ENCODE measurements around the gene IER5L.
"Not testable (repeated sequence)": the region's sequence is repeated elsewhere in the genome, so short reads cannot be mapped to it uniquely, and the experiment has no call there.

Gene IER5L

DNA sequence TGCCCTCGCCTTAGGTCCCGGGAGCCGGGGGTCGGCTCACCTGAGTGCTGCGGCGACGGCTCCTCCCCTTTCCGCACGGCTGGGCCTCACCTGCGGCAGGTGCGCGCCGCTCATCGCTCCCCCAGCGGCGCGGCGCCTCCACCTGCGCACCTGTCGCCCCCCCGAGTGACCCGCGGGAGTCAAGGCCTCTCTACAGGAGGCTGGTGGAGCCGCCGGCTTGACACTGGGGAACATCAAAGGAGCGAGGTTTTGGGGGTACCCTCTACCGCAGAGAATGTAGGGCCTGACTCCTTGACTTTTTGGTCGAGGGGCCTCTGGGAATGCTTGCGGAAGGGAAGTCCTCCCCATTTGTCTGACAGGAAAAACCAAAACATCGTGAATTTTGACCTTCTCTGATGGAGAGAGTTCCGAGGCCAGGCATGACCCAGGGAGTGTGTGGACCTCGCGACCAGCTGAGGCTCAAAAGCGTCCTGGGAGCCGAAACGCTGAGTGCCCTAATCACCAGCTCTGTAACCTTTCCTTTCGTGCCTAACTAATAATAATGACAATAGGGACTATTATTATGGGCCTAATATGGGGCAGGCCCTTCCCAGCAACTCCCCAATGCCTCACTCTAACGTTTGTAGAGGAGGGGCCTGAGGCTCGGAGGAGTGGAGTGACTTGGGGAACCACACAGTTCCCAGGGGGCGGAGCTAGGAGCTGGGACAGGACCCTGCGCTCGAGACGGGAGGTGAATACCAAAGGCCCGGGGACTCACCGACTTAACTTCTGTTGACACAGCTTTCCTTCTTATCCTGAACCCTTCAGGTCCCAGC lies 714 bp upstream of the IER5L start:
- DNase-seq: no peak

- DNase-seq: no peak
Observed at GRCh38 chr9:129177443-129177790, 644 bp downstream of the IER5L start.

DNA sequence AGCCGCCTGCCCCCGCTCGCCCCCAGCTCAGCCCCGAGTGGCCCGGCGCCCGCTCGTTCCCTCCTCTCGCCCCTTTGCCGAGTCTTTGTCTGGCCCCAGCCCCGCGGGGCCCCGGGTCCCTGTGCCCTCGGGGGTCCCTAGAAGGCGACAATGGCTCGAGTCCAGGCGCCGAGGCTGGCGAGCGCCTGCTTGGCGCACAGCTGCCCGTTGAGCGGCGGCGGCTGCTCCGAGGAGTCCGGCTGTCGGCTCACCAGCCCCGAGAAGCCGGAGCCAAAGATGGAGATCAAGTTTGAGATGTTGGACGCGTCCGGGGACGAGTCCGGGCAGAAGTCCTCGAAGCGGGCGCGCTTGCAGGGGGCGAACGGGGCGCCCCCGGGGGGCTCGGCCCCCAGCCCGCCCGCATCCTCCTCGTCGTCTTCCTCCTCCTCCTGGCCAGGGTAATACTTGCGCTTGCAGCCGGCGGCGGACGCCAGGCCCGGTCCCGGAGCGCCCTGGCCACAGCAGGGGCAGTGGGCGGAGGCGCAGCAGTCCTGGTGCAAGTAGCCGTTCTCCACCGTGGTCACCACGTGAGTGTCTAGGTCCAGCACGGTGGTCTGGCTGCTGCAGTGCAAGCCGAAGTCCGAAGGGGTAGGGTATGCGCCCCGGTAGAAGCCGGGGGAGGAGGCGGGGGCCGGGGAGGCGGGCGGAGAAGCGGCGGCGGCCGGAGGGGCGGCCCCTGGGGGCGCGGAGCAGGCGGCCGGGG lies 1.2 kb downstream of the IER5L start:
- no peak for DNase-seq

GRCh38 chr9:129175825-129176633 lies 2.0 kb downstream of the IER5L start:
- peak; percentile 63 to 72 for DNase-seq

GRCh38 chr9:129175515-129175824 lies 2.6 kb downstream of the IER5L start:
- DNase-seq: no peak

DNA sequence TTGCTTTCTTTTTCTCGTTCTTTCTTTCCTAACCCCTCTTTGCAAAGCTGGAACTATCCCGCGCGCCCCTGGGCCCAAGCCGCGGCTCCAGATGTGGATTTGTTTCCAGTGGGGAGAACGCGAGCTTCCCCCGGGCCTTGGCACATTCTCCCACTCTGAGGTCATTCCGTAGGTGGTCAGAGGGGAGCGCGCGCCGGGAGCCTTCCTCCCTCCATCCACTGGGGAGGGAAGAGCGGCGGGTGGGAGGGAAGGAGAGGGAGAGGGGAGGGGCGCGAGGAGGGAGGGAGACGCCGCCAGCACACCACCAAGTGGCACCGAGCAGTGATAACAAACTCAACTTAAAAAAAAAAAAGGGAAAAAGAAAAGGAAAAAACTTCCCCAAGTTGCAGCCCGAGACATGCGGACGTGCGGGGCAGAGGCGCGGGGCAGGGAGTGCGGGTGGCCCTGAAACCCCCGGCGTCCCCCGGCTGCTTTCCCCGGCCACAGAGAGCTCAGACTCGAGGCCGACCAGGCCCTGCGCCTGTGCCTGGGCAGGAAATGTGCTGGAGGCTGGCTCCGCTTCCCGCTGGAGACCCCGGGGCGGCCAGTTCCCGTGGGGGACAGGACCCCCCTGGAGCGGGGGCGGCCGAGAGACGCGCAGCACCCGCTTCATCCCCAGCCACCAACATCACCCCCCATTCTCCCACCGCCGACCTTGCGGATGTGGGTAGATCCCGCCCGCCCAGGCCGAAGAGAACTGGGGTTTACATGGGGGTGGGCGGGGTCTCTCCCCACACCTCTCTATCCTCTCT lies 3.1 kb downstream of the IER5L start:
- DNase-seq: peak; percentile 48 to 53

- DNase-seq: peak; percentile 78 to 85
Observed at GRCh38 chr9:129174102-129174723, 3.8 kb downstream of the IER5L start.

GRCh38 chr9:129173296-129174101 lies 4.6 kb downstream of the IER5L start:
- DNase-seq: no peak

- DNase-seq: peak; percentile 15 to 28
Observed at GRCh38 chr9:129172816-129173215, 5.2 kb downstream of the IER5L start.

DNA sequence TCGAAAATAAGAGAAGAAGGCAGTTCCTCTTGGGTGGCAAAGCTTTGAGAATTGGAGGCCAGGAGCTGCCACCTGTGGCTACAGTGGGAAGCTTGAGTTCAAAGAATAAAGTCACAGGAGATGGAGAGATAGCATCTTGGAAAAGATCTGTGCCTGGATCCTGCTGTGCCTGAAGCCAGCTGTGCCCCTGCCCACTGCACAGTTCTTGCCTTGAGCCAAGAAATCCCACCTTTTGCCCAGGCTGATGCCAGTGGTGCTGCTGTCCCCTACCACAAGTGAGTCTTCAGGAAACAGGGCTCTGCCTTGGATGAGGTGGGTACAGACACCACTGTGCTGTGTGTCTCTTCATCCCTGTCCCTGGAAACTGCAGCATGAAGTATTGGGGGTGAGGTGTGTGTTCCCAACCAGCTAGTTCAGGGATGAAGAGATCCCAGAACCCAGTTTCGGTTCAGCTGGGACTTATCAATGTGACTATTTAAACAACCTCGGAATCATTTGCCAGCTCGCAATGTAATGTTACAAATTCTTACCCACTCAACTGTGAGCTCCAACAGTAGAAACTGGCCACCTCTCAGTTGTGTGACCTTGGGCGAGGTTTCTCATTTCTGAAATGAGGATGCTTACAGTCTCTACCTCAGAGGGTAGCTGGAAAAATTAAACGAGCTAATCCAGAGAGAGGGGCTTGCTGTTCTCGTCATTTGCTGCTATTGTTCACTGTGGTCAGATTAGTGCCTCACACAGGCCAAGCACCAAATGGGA lies 5.9 kb downstream of the IER5L start:
- no peak for DNase-seq

DNA sequence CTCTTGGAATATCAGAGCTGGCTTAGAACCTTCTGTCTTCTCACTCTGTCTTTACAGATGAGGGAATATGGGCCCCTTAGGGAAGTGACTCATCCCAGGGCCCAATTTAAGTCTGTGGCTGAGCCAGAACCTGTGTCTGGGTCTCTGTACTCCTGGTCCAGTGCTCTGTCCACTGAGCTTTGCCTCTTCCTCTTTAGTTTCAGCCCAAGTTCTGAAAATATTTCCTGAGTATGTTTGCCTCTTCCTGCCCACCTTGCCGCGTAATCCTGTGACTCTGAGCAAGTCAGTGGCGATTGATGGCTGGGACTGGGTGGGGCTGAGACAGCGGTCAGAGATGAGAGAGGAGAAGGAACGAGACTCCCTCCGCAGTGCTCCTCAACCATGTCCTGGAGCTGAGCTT lies 7.8 kb downstream of the IER5L start:
- no peak for DNase-seq

- DNase-seq: peak in 1 of 2 donors; percentile 25
Observed at GRCh38 chr9:129166623-129167557, 11.2 kb downstream of the IER5L start.

GRCh38 chr9:129165198-129165597 lies 12.9 kb downstream of the IER5L start:
- DNase-seq: no peak

DNA sequence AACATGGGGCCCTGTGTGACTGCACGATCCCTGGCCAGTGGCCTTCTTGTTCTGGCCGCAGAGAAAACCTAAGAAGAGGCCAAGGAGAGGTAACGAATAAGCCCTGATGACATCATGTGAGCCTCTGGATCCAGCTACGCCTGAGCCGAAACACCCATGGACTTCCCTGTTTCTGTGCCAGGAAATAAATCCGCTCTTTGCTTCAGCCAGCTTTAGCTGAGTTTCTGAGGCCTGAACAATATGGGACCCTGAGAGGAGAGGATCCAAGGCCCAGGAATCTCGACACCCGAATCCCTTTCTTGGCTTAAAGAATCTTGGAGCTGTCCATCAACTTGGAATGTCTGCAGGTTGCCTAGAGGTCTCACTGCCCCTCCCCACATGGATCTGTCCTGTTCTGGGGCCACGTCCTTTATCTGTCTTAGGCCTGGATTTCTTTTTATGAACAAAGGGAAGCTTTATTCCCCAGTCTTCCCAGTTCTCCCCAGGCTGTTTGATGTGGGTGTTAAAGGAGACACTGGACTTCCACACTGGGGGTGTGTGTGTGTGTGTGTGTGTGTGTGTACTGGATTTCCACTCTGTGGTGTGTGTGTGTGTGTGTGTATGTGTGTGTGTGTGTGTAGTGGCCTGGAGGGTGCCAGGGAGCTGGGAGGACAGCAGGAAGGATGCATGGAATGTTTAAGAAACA lies 13.7 kb downstream of the IER5L start:
- DNase-seq: no peak

DNA sequence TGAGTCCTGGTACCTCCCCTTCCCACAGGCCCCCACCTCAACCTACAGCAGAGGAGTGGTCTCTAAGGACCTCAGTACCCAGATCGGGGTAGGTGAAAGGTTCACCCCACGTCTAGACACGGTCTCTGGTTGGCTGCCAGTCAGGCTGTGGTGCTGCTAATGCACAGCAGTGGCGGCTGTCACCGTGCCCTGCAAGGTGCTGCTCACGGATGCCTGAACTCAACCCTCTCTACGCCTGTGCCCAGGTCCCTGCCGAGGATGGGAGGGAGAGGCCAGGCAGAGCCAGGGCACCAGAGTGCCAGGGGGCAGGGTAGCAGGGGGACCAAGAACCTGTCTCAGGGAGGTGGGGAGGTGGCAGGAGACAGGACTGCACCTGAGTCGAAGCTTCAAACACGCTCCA lies 14.3 kb downstream of the IER5L start:
- no peak for DNase-seq

- DNase-seq: not testable (repeated sequence)
Observed at GRCh38 chr9:129163198-129163670, 14.8 kb downstream of the IER5L start.

GRCh38 chr9:129162497-129163197 lies 15.4 kb downstream of the IER5L start:
- DNase-seq: no peak

DNA sequence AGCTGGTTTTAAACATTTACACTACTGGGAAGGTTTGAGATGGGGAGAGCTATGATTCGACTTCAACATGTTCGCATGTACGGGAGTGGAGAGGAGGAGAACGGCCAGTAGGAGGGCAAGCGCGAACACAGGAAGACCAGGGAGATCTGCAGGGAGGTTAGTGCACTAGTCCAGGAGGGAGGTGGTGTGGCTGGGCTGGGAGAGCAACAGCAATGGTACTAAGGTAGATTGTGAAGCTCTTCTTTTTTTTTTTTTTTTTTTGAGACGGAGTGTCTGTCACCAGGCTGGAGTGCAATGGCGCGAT lies 16.6 kb downstream of the IER5L start:
- no peak for DNase-seq
